Sigmoid colon (tissue), 4 donors: ENCODE measurements around the gene PTGER4.

Experiments
- POLR2A ChIP-seq, 2 donors: fragments of 450-650 bp; IDR thresholded peaks; one replicate each; pipeline ENCODE4 v1.6.1; 2016; ENCODE audit warnings: antibody characterized with exemption in 2 of 2, mild to moderate bottlenecking in 2 of 2, moderate library complexity in 2 of 2
- POLR2AphosphoS5 ChIP-seq, 4 donors: sonication (generic); formaldehyde crosslinking; IDR thresholded peaks; one replicate each; pipeline ENCODE4 v1.6.1; 2017; ENCODE audit warnings: antibody characterized with exemption in 4 of 4
- TF ChIP-seq, protein P1 (sequence below), 4 experiments: fragments of 450-650 bp in 3 of 4; fragments of 200-600 bp in 1 of 4; IDR thresholded peaks; one replicate each; pipeline ENCODE4 v1.5.1; 2016 to 2019; ENCODE audit warnings: antibody characterized with exemption in 4 of 4, mild to moderate bottlenecking in 3 of 4, moderate library complexity in 2 of 4

DNA sequence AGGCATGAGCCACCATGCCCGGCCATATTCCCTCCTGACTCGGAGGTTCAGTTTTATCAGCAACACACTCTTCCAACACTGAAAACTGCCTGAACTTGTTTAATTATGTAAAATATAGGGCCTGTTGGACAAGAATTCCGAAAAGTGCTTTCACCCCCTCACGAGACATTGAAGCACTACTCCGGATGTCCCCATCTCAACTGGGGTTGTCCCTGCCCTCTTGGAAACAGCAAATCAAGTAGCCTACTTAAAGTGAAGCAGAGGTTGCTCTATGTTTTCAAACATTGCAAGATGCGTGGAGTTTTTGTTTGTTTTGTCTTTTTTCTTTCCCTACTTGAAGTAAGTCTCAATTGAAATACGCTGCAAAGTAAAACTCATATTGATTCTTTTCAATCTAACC, 7.6 kb downstream of the PTGER4 start:
- no peak for TF ChIP-seq POLR2A (IDR thresholded peaks at IDR 0.05)
- TF ChIP-seq, protein P1, sequence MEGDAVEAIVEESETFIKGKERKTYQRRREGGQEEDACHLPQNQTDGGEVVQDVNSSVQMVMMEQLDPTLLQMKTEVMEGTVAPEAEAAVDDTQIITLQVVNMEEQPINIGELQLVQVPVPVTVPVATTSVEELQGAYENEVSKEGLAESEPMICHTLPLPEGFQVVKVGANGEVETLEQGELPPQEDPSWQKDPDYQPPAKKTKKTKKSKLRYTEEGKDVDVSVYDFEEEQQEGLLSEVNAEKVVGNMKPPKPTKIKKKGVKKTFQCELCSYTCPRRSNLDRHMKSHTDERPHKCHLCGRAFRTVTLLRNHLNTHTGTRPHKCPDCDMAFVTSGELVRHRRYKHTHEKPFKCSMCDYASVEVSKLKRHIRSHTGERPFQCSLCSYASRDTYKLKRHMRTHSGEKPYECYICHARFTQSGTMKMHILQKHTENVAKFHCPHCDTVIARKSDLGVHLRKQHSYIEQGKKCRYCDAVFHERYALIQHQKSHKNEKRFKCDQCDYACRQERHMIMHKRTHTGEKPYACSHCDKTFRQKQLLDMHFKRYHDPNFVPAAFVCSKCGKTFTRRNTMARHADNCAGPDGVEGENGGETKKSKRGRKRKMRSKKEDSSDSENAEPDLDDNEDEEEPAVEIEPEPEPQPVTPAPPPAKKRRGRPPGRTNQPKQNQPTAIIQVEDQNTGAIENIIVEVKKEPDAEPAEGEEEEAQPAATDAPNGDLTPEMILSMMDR (IDR thresholded peaks at IDR 0.05), result no peak
- TF ChIP-seq POLR2AphosphoS5 (IDR thresholded peaks at IDR 0.05), result no peak
